ENCODE measurements around the gene MEIOB.

Gene MEIOB

DNA sequence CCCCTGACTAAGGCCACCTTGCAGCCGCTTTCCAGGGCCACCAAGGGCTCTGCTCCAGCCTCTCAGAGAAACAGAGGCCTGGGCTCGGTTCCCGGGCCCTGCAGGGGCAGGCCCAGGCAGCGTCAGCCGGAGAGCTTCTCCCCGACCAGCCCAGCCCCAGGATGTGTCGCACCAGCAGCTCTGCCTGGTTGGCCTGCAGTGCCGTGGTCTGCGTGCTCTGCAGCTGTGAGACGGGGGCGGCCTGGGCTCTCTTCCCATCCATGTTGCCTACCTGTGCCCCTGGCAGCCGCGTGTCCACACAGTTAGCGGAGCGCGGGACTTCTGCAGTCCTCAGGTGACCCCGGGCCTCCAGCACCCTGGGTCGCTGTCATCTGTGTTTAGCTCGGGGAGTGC is 83.3 kb downstream of the MEIOB start:
- Histone ChIP-seq H3F3A (ENCODE audit: insufficient read depth, low read length) (no peaks in the 10 kb centered on the region), H3K9me3 (replicated peaks; ENCODE audit: insufficient read depth, low read length) (no peaks in the 10 kb centered on the region), H3K4me3 (ENCODE audit: low read length) (no peak overlapping the region), H4K20me1 (ENCODE audit: insufficient read depth, low read length) (no peaks in the 10 kb centered on the region), H3K79me2 (ENCODE audit: low read length) (peaks cover 40% of the 10 kb centered on the region), H3K36me3 (replicated peaks; ENCODE audit: insufficient read depth, low read length) (no peaks in the 10 kb centered on the region), H3K27ac (ENCODE audit: low read length) (no peak overlapping the region), H3K4me2 (ENCODE audit: low read depth, low read length) (no peak overlapping the region), H2AFZ (ENCODE audit: low read length) (no peak overlapping the region), H3K9ac (ENCODE audit: low read length) (no peak overlapping the region), H3K4me1 (ENCODE audit: low read length) (no peaks in the 10 kb centered on the region), H3K27me3 (replicated peaks; ENCODE audit: insufficient read depth, low read length) (no peaks in the 10 kb centered on the region), H3K9me2 (replicated peaks; ENCODE audit: insufficient read depth, low read length) (no peaks in the 10 kb centered on the region)
- DNase-seq: no peak
- TF ChIP-seq EZH2phosphoT487 (IDR thresholded peaks at IDR 0.05; ENCODE audit: low read length) (no peak), EZH2 (optimal IDR thresholded peaks at IDR 0.05; ENCODE audit: low read depth, low read length) (no peak)
- TF ChIP-seq, protein P1, sequence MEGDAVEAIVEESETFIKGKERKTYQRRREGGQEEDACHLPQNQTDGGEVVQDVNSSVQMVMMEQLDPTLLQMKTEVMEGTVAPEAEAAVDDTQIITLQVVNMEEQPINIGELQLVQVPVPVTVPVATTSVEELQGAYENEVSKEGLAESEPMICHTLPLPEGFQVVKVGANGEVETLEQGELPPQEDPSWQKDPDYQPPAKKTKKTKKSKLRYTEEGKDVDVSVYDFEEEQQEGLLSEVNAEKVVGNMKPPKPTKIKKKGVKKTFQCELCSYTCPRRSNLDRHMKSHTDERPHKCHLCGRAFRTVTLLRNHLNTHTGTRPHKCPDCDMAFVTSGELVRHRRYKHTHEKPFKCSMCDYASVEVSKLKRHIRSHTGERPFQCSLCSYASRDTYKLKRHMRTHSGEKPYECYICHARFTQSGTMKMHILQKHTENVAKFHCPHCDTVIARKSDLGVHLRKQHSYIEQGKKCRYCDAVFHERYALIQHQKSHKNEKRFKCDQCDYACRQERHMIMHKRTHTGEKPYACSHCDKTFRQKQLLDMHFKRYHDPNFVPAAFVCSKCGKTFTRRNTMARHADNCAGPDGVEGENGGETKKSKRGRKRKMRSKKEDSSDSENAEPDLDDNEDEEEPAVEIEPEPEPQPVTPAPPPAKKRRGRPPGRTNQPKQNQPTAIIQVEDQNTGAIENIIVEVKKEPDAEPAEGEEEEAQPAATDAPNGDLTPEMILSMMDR (IDR thresholded peaks at IDR 0.05; ENCODE audit: low read length): no peak

DNA sequence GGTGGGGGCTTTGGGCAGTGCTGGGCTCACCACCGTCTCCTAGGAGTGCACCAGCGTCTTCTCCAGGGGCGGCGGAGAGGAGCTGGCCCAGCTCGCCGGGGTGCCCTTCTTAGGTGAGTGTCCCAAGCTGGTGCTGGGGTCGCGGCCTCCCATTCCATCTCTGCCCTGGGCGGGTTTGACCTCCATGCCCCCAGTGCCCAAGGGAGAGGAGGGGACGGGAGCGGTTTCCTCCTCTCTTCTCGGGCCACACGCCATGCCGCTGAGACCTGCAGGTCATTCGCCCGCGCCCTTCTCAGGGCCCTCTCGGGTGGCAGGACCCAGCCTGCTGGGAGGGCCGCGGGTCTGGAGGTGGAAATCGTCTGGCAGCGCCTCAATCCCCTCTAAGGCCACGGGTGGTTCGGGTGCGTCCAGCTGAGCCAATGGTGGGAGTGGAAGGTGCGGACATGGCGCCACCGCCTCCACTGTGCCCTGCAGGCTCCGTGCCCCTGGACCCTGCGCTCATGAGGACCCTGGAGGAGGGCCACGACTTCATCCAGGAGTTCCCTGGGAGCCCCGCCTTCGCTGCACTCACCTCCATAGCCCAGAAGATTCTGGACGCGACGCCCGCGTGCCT is 83.8 kb downstream of the MEIOB start:
- no peaks in the 10 kb centered on the region for H3F3A ChIP-seq (ENCODE audit: insufficient read depth, low read length)
- TF ChIP-seq EZH2phosphoT487 (IDR thresholded peaks at IDR 0.05; ENCODE audit: low read length) (no peak), EZH2 (optimal IDR thresholded peaks at IDR 0.05; ENCODE audit: low read depth, low read length) (no peak)
- TF ChIP-seq, protein P1 (IDR thresholded peaks at IDR 0.05; ENCODE audit: low read length): no peak
- H3K27ac ChIP-seq (ENCODE audit: low read length): no peak overlapping the region
- peaks cover 45% of the 10 kb centered on the region for H3K79me2 ChIP-seq (ENCODE audit: low read length)
- H3K4me1 ChIP-seq (ENCODE audit: low read length): no peaks in the 10 kb centered on the region
- H2AFZ ChIP-seq (ENCODE audit: low read length): no peak overlapping the region
- no peak for DNase-seq
- H3K9me2 ChIP-seq (replicated peaks; ENCODE audit: insufficient read depth, low read length): no peaks in the 10 kb centered on the region
- H4K20me1 ChIP-seq (ENCODE audit: insufficient read depth, low read length): no peaks in the 10 kb centered on the region
- H3K9ac ChIP-seq (ENCODE audit: low read length): no peak overlapping the region
- no peaks in the 10 kb centered on the region for H3K36me3 ChIP-seq (replicated peaks; ENCODE audit: insufficient read depth, low read length)
- H3K4me2 ChIP-seq (ENCODE audit: low read depth, low read length): no peak overlapping the region
- H3K4me3 ChIP-seq (ENCODE audit: low read length): no peak overlapping the region
- H3K27me3 ChIP-seq (replicated peaks; ENCODE audit: insufficient read depth, low read length): no peaks in the 10 kb centered on the region
- H3K9me3 ChIP-seq (replicated peaks; ENCODE audit: insufficient read depth, low read length): no peaks in the 10 kb centered on the region

DNA sequence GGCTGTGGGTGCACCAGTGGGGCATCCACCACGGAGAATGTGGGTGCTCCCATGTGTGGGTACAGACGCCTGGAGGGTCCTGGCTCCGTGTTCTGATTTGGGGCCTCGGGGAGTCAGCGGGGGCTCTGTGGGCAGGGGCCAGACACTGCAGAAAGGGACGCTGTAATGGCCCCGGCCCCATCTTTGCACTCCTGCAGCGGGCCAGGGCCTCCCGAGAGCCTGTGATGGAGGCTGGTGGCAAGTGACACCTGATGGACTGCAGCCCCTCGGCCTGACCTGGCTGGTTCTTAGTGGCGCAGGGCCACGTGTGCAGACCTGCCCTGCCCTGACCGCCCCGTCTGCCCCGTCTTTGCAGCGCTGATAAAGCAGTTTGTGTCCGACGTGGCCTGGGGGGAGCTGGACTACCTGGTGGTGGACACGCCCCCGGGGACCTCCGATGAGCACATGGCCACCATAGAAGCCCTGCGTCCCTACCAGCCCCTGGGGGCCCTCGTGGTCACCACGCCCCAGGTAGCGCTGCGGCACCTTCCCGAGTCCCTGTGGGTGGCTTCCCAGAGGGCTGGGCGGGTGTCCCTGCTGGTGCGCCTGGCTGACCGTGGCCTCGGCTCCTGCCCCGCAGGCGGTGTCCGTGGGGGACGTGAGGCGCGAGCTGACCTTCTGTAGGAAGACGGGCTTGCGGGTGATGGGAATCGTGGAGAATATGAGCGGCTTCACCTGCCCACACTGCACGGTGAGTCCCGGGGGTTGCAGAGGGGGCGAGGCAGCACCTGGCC is 84.5 kb downstream of the MEIOB start:
- no peak overlapping the region for H3K27ac ChIP-seq (ENCODE audit: low read length)
- no peaks in the 10 kb centered on the region for H3K27me3 ChIP-seq (replicated peaks; ENCODE audit: insufficient read depth, low read length)
- H3K9me3 ChIP-seq (replicated peaks; ENCODE audit: insufficient read depth, low read length): no peaks in the 10 kb centered on the region
- no peaks in the 10 kb centered on the region for H3K4me1 ChIP-seq (ENCODE audit: low read length)
- no peak overlapping the region for H3K4me2 ChIP-seq (ENCODE audit: low read depth, low read length)
- DNase-seq: no peak
- H4K20me1 ChIP-seq (ENCODE audit: insufficient read depth, low read length): no peaks in the 10 kb centered on the region
- H2AFZ ChIP-seq (ENCODE audit: low read length): no peak overlapping the region
- no peaks in the 10 kb centered on the region for H3F3A ChIP-seq (ENCODE audit: insufficient read depth, low read length)
- no peaks in the 10 kb centered on the region for H3K9me2 ChIP-seq (replicated peaks; ENCODE audit: insufficient read depth, low read length)
- TF ChIP-seq EZH2phosphoT487 (IDR thresholded peaks at IDR 0.05; ENCODE audit: low read length) (no peak), EZH2 (optimal IDR thresholded peaks at IDR 0.05; ENCODE audit: low read depth, low read length) (no peak)
- TF ChIP-seq, protein P1 (IDR thresholded peaks at IDR 0.05; ENCODE audit: low read length): no peak
- H3K9ac ChIP-seq (ENCODE audit: low read length): no peak overlapping the region
- H3K4me3 ChIP-seq (ENCODE audit: low read length): no peak overlapping the region
- no peaks in the 10 kb centered on the region for H3K36me3 ChIP-seq (replicated peaks; ENCODE audit: insufficient read depth, low read length)
- H3K79me2 ChIP-seq (ENCODE audit: low read length): peaks cover 48% of the 10 kb centered on the region
